DMS 273 (cell line): Measurements from ENCODE around the gene CDC42EP4.
"Not testable (repeated sequence)": the region's sequence is repeated elsewhere in the genome, so short reads cannot be mapped to it uniquely, and the experiment has no call there.

Experiments
- DNase-seq: peaks from one replicate; lab custom pipeline; 2025; ENCODE audit not compliant: unreplicated experiment; lab: John Stamatoyannopoulos, UW

CDC42EP4 gene

GRCh38 chr17:73320601-73321264 is 8.9 kb upstream of the CDC42EP4 start:
- no peak for DNase-seq

GRCh38 chr17:73319766-73320165 is 8.0 kb upstream of the CDC42EP4 start:
- DNase-seq, result no peak

DNA sequence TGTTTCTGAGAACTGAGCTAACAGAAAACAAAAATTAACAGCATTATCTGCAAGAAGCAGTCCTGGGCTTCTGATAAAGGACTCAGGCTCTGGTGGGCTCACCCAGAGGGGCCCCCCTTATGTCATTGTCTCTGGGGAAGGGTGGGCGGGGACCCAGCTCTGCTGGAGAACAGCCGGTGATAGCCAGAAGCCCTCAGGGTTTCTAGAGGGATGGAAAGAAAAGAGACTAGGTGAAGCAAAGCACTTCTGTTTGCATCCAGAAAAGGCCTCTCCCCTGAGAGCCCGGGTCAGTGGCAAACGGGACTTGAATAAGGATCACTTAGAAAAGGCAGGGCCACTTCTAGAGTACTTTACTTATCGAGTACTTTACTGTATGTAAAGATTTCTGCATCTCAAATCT is 7.0 kb upstream of the CDC42EP4 start:
- DNase-seq, result no peak

DNA sequence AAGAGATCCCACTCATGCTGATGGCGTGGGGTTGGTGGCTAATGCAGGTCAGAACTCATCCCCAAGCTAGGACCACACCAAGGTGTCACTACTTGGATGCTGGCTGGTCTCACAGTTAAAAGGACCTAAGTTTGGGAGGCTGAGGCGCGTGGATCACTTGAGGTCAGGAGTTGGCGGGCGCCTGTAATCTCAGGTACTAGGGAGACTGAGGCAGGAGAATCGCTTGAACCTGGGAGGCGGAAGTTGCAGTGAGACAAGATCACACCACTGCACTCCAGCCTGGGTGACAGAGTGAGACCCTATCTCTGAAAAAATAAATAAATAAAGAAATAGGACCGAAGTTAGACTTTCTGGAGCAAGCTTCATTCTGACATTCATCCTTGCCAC is 6.6 kb upstream of the CDC42EP4 start:
- DNase-seq, result no peak

- no peak for DNase-seq
Observed at GRCh38 chr17:73317513-73318426, 6.0 kb upstream of the CDC42EP4 start.

GRCh38 chr17:73316919-73317505 is 5.2 kb upstream of the CDC42EP4 start:
- DNase-seq, result peak; percentile 66

DNA sequence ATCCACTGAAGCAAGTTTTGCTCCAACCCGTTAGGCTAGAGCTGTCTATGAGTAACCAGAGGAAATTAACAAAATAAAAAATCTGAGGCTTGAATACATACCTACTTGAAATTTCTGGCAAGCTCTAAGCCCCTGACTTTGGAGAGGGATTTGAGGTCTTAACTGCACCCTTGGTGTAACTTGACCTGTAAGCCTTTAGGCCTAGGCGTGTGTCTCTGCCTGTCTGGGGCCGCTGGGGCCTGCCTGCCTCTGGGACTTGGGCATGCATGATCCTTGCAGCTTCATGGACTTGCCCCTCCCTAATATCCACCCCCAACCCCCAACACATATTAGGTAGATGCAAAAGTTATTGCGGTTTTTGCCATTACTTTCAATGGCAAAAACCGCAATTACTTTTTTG is 3.7 kb upstream of the CDC42EP4 start:
- DNase-seq, result no peak

DNA sequence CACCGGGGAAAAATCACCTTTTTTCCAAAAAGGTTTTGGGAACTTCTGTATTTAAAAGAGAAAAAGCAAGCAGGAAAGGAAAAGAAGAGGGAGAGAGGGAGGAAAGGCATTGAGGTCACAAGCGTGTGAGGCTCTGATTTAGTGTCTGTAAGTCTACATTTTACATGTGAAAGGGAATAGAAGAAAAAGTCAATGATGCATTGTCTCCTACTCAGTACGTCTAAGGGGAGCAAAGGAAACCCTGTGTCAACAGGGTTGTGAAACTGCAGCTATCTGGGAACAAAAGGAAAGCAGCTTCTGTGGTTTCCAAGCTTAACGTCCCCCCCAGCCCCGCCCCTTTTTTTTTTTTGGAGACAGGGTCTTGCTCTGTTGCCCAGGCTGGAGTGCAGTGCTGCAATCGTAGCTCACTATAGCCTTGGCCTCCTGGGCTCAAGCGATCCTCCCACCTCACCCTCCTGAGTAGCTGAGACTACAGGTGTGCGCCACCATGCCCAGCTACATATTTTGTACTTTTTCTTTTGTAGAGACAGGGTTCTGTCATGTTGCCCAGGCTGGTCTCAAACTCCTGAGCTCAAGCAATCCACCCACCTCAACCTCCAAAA is 1.8 kb upstream of the CDC42EP4 start:
- no peak for DNase-seq

GRCh38 chr17:73312887-73313286 is 1.1 kb upstream of the CDC42EP4 start:
- not testable (repeated sequence) for DNase-seq

DNA sequence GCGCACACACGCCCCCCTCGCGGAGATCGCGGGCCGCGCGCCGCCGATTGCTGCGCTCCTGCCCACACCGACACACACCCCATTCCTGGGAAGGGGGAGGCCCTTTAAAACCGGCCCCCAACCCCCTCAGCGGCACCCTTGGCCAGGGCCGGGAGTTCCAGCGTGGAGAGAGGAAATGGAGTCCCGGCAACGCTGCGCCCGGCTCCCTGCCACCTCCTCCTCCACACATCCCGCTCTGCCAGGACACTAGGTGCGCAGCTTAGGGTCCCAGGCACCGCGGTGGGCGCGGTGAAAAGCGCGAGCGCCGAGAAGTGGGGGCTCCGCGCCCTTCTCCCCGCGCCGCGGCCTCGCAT is 397 bp downstream of the CDC42EP4 start:
- peak; percentile 82 for DNase-seq

DNA sequence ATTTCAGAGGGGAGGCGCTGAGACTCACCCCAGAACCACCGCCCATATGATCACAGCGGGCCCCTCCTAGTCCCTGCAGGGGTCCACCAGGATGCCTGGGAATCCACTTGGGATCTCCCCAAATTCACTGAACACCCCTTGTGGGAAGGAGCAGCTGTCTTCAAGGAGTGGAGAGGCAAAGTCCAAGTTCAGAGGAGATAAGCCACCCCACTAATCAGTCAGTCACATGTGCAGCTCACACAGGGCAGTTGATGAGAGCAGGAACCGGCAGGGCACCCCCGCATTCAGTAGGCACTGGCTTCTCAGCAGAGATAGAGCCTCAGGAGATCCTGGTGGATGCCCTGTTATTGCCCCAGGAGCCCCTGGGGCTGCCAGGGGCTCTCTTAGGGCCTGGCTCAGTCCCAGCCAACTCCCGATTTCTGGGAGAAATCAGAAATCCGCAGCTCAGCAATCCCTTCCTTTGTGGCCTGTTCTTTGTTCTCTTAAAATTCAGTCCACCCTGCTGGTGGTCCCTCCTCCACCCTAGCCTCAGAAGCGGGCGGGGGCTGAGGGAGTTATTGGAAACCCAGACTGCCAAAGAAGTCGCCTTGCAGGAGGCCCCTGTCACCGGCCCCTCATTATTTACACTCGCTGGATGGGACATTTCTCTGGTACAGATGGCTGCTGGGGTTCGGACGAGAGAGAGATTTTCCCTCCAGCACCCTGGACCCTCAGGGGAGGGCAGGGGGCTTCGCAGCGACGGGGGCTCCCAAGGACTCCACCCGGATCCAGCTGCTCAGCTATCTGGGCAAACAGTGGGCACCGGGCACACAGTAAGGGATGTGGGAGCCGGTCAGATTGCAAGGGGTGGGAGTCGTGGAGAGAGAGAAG is 1.8 kb downstream of the CDC42EP4 start:
- peak; percentile 52 for DNase-seq

DNA sequence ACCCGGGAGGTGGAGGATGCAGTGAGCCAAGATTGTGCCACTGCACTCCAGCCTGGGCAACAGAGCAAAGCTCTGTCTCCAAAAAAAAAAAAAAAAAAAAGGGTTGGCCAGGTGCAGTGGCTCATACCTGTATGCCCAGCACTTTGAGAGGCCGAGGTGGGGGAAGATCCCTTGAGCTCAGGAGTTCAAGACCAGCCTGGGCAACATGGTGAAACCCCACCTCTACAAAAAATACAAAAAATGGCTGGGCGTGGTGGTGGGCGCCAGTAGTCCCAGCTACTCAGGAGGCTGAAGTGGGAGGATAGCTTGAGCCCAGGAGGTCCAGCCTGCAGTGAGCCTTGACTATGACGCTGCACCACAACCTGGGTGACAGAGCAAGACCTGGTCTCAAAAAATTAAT is 2.8 kb downstream of the CDC42EP4 start:
- DNase-seq, result not testable (repeated sequence)

- peak; percentile 76 for DNase-seq
Observed at GRCh38 chr17:73308017-73308823, 3.6 kb downstream of the CDC42EP4 start.

- peak; percentile 91 for DNase-seq
Observed at GRCh38 chr17:73307130-73307529, 4.7 kb downstream of the CDC42EP4 start.

DNA sequence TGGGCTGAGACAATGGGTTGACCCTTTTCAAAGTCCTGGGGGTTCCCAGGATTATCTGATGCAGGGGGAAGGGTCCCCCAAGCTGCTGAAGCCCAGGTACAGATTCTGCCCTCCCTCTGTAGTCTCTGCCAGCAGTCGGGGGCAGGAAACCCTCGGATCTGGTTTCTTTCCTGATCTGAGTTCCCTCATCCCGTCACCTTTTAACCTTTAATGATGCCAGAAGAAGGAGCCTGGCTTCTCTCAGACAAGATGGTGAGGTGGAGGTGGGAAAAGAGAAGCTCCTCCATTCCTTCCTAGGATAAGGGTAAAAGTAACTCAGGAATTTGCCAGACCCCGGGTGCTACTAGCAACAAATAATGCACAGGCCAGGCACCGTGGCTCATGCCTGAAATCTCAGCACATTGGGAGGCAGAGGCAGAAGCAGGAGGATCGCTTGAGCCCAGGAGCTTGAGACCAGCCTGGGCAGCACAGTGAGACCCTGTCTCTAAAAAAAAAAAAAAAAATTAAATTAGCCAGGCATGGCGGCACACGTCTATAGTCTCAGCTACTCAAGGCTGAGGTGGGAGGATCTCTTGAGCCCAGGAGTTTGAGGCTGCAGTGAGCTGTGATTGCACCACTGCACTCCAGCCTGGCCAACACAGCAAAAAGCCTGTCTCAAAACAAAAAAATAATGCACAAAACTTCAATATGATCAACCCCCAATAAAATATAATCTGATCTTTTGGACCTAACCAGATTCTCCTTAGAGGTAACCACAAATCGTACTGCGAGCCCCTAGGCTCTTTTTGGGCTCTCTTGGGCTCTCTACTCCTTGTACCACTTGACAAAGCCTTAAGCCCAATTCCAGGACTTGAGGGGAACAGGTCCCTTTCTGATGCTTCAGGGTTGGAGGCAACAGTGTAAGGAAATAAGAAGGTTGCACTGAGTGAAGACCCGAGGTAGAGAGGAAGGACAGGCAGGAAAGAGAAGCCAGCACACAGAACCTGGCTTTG is 5.7 kb downstream of the CDC42EP4 start:
- DNase-seq, result peak; percentile 25

DNA sequence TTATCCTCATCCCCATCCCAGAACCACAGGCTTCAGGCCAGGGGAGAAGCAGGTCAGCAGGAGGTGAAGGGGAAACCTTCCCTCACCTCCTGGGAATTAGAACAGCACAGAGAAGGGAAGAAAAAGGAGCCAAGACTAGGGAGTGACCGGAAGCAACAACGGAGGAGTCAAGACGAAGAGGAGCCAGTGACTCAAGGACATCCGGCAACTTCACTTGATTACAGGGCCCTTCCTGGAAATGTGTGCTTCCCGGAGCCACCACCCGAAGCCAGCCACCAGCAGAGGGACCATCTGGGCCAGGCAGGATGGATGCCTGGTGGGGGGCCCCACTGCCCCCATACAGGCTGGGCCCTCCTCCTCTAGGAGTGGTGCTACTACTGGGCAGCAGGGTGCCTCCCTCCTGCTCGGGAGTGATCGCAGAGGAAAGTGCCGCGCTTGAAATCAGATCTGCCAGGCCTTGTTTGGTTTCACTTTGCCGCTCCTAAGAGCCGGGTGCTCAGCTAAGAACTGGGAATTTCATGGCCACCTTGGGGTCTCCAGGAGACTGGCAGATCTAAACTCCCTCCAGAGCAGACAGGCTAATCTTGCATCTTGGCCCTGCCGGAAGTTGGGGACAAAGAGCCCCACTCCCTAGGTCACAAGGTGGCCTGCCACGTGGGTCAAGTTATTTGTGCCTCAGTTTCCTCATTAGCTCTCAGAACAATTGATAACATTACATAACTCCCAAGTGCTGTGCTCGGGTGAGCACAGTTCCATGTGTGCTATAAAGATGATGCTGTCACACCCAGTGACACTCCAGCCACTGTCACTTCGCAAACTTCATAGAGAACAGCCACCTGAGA is 6.6 kb downstream of the CDC42EP4 start:
- peak; percentile 94 for DNase-seq

- no peak for DNase-seq
Observed at GRCh38 chr17:73304438-73304837, 7.4 kb downstream of the CDC42EP4 start.

- no peak for DNase-seq
Observed at GRCh38 chr17:73302189-73302588, 9.6 kb downstream of the CDC42EP4 start.
